ENCODE data around the gene DMXL1.

The DMXL1 gene

GRCh38 chr5:119291056-119291455 is 220.2 kb downstream of the DMXL1 start:
- peak; percentile 56 for DNase-seq

DNA sequence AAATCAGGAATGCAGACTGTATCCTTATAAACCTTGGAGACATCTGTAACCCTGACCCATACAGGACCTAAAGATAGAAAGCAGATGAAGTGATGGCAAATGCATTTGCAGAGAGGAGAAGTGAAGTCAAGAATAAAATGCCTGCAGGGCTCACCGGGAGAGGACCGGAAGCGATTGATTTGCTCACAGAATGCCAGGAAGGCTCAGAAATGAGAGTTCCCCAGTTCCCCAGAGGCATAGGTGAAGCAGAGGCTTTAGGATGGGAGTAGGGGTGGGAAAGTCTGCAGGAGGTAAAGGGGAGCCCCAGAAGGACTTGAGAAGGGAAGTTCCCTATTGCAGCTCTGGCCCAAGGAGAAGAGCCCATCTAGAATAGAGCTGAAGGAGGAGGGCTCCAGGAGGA is 221.0 kb downstream of the DMXL1 start:
- no peak for DNase-seq

- DNase-seq = no peak
Measured at GRCh38 chr5:119292701-119293515, 222.0 kb downstream of the DMXL1 start.

DNA sequence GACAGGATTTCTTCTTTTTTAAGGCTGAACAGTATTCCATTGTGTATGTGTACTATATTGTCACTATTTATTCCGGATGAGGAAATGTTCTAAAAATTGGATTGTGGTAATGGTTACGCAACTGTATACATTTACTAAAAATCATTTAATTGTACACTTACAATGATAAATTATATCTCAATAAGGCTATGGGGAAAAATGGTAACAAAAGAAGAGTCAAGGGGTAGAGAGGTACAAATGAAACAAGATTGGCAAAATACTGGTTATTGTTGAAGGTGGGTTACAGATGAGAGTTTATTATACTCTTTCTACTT is 222.6 kb downstream of the DMXL1 start:
- DNase-seq = no peak

All from NCI-H69 (cell line).